Activated CD4-positive, CD25-positive, alpha-beta regulatory T cell treated with anti-CD3 and anti-CD28 coated beads, Interleukin-2, amount 50 U/mL, for 72 hours (primary cell): ENCODE measurements around the gene PI4K2A.
A peak's percentile ranks its signal among the peaks of the same experiment; 100 is the strongest.

Experiments
- DNase-seq: peaks from one replicate; pipeline ENCODE4 v3.0.0; 2021

The PI4K2A gene

GRCh38 chr10:97707134-97707861 is 66.8 kb downstream of the PI4K2A start:
- DNase-seq, result no peak

GRCh38 chr10:97708167-97708566 is 67.7 kb downstream of the PI4K2A start:
- no peak for DNase-seq

- no peak for DNase-seq
Observed at GRCh38 chr10:97708976-97709946, 68.8 kb downstream of the PI4K2A start.

GRCh38 chr10:97711640-97712572 is 71.4 kb downstream of the PI4K2A start:
- no peak for DNase-seq

- DNase-seq, result no peak
Observed at GRCh38 chr10:97713339-97713825, 72.9 kb downstream of the PI4K2A start, which contains the start of gene MARVELD1. Gene MARVELD1, plus strand, starts transcription at chr10:97713730. Its CDS starts 147 bp downstream, at chr10:97713877.

- DNase-seq, result peak; percentile 56
Observed at GRCh38 chr10:97713826-97714400, 73.4 kb downstream of the PI4K2A start.

- DNase-seq, result no peak
Observed at GRCh38 chr10:97714401-97715258, 74.2 kb downstream of the PI4K2A start.

- DNase-seq, result no peak
Observed at GRCh38 chr10:97715259-97715874, 74.9 kb downstream of the PI4K2A start.

GRCh38 chr10:97717627-97718026 is 77.2 kb downstream of the PI4K2A start:
- no peak for DNase-seq

- no peak for DNase-seq
Observed at GRCh38 chr10:97718178-97718577, 77.7 kb downstream of the PI4K2A start.

GRCh38 chr10:97718659-97719142 is 78.2 kb downstream of the PI4K2A start:
- DNase-seq, result no peak

- DNase-seq, result no peak
Observed at GRCh38 chr10:97719602-97720001, 79.1 kb downstream of the PI4K2A start.

- no peak for DNase-seq
Observed at GRCh38 chr10:97721871-97722780, 81.7 kb downstream of the PI4K2A start.

GRCh38 chr10:97723001-97723400 is 82.5 kb downstream of the PI4K2A start:
- no peak for DNase-seq

- no peak for DNase-seq
Observed at GRCh38 chr10:97724341-97724941, 84.0 kb downstream of the PI4K2A start.
